H1 (cell line): Measurements from ENCODE around the gene PARP14.

Source experiments
- CHD2 ChIP-seq: IDR thresholded peaks from 2 replicates; pipeline ENCODE4 v1.6.1; 2012; ENCODE audit warnings: low read length, improper control_type of control experiment
- CHD7 ChIP-seq: fragments of 300-600 bp; sonication (generic); IDR thresholded peaks from 2 replicates; pipeline ENCODE4 v1.7.1; 2012; ENCODE audit warnings: low read length, moderate library complexity, mild to moderate bottlenecking, inconsistent platforms; ENCODE audit not compliant: insufficient replicate concordance
- CTCF ChIP-seq, 3 experiments: IDR thresholded peaks; 1 replicate in 2 of 3; 2 replicates in 1 of 3; pipeline versions ENCODE4 v1.5.1 to v1.6.1; 2011; ENCODE audit warnings: low read length in 3 of 3, mild to moderate bottlenecking in 3 of 3, inconsistent platforms in 2 of 3, low read depth in 1 of 3, moderate library complexity in 1 of 3; ENCODE audit not compliant: insufficient read depth in 1 of 3; ENCODE audit errors: control extremely low read depth in 1 of 3
- EZH2 ChIP-seq: fragments of 200-600 bp; sonication (generic); IDR thresholded peaks from 2 replicates; pipeline ENCODE4 v1.7.1; 2012; ENCODE audit warnings: low read depth, mild to moderate bottlenecking, moderate library complexity, low read length, inconsistent platforms; ENCODE audit not compliant: severe bottlenecking
- JUN ChIP-seq: IDR thresholded peaks from 2 replicates; pipeline ENCODE4 v1.6.1; 2011; ENCODE audit warnings: low read depth, mild to moderate bottlenecking, improper control_type of control experiment, low read length
- JUND ChIP-seq: IDR thresholded peaks from 2 replicates; pipeline ENCODE4 v1.6.1; 2011; ENCODE audit warnings: mild to moderate bottlenecking, improper control_type of control experiment, low read length
- KDM1A ChIP-seq: fragments of 200-600, 300-600 bp; sonication (generic); IDR thresholded peaks from 2 replicates; pipeline ENCODE4 v1.7.1; 2016; ENCODE audit warnings: mild to moderate bottlenecking, low read length, borderline replicate concordance
- POLR2A ChIP-seq, 2 experiments: IDR thresholded peaks; 1 replicate in 1 of 2; 2 replicates in 1 of 2; pipeline ENCODE4 v1.6.1; 2011; ENCODE audit warnings: low read depth in 2 of 2, low read length in 2 of 2, mild to moderate bottlenecking in 2 of 2; ENCODE audit errors: control extremely low read depth in 1 of 2
- POLR2AphosphoS5 ChIP-seq: IDR thresholded peaks from 2 replicates; pipeline ENCODE4 v1.6.1; 2011; ENCODE audit warnings: low read depth, low read length
- SP1 ChIP-seq: IDR thresholded peaks from 2 replicates; pipeline ENCODE4 v1.6.1; 2011; ENCODE audit warnings: low read depth, low read length
- SRF ChIP-seq: IDR thresholded peaks from 2 replicates; pipeline ENCODE4 v1.6.1; 2011; ENCODE audit warnings: mild to moderate bottlenecking, low read depth, low read length, moderate library complexity
- TAF1 ChIP-seq: IDR thresholded peaks from 2 replicates; pipeline ENCODE4 v1.6.1; 2011; ENCODE audit warnings: mild to moderate bottlenecking, low read depth, low read length
- TBP ChIP-seq: IDR thresholded peaks from 2 replicates; pipeline ENCODE4 v1.6.1; 2011; ENCODE audit warnings: low read depth, low read length, improper control_type of control experiment

- TF ChIP-seq CTCF (IDR thresholded peaks at IDR 0.05; ENCODE audit: control extremely low read depth in 1 of 3, insufficient read depth in 1 of 3, low read depth in 1 of 3, low read length in 3 of 3) (no peak), POLR2A (IDR thresholded peaks at IDR 0.05; ENCODE audit: control extremely low read depth in 1 of 2, low read depth in 2 of 2, low read length in 2 of 2) (no peak), SP1 (no peak), POLR2AphosphoS5 (no peak), CHD2 (no peak), JUND (no peak), SRF (no peak), CHD7 (no peak), KDM1A (no peak), TAF1 (no peak), TBP (no peak), EZH2 (no peak), JUN (no peak)
These were observed 14.8 kb upstream of the PARP14 start for GRCh38 chr3:122665881-122666280.
